Measurements from ENCODE around the gene SEMA4G. TPM values are rescaled to one million over a fixed set of nuclear protein-coding genes. Genes with fewer than 3 reads are reported as not detected.
A peak's percentile ranks its signal among the peaks of the same experiment; 100 is the strongest.

Gene SEMA4G
- total and polyA plus RNA-seq, 2 of the 13 experiments (the other 11 are each of a cell fraction or from before 2014, with no cell fraction given): 46.2 to 207 TPM

GRCh38 chr10:100970076-100970913, 991 bp downstream of the SEMA4G start (continued):
- TF ChIP-seq ZNF605 (CRISPR knock-in tag; IDR thresholded peaks at IDR 0.05) (no peak; the same call in 1 of the 2 replicates), TAF1 (CRISPR knock-in tag; IDR thresholded peaks at IDR 0.05) (no peak; the same call in 1 of the 2 replicates), SNAPC4 (CRISPR knock-in tag; IDR thresholded peaks at IDR 0.05) (no peak; the same call in 1 of the 2 replicates), MED1 (CRISPR knock-in tag; IDR thresholded peaks at IDR 0.05) (peak; percentile 37), PRDM10 (CRISPR knock-in tag; IDR thresholded peaks at IDR 0.05; ENCODE audit: low read depth) (no peak), FOSL2 (CRISPR knock-in tag; IDR thresholded peaks at IDR 0.05) (no peak), DMAP1 (CRISPR knock-in tag; IDR thresholded peaks at IDR 0.05) (peak; percentile 66; the same call in 1 of the 2 replicates), ELF4 (CRISPR knock-in tag; IDR thresholded peaks at IDR 0.05; ENCODE audit: borderline replicate concordance) (no peak), MLX (CRISPR knock-in tag; IDR thresholded peaks at IDR 0.05) (no peak), HINFP (CRISPR knock-in tag; IDR thresholded peaks at IDR 0.05; ENCODE audit: low read depth) (no peak), CENPX (CRISPR knock-in tag; IDR thresholded peaks at IDR 0.05) (no peak), PAX8 (CRISPR knock-in tag; IDR thresholded peaks at IDR 0.05; ENCODE audit: borderline replicate concordance) (no peak), ZNF761 (CRISPR knock-in tag; conservative IDR thresholded peaks at IDR 0.05) (no peak), CC2D1A (CRISPR knock-in tag; IDR thresholded peaks at IDR 0.05) (peak; percentile 66; the same call in 1 of the 2 replicates), ZNF431 (CRISPR knock-in tag; IDR thresholded peaks at IDR 0.05; ENCODE audit: borderline replicate concordance, low read depth) (no peak), RFX5 (IDR thresholded peaks at IDR 0.05; ENCODE audit: low read depth, low read length) (no peak)
- TF ChIP-seq, protein P1, sequence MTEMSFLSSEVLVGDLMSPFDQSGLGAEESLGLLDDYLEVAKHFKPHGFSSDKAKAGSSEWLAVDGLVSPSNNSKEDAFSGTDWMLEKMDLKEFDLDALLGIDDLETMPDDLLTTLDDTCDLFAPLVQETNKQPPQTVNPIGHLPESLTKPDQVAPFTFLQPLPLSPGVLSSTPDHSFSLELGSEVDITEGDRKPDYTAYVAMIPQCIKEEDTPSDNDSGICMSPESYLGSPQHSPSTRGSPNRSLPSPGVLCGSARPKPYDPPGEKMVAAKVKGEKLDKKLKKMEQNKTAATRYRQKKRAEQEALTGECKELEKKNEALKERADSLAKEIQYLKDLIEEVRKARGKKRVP (CRISPR knock-in tag; IDR thresholded peaks at IDR 0.05): no peak
